HFF-Myc (cell line): ENCODE results near the gene CENPX.

Experiments
- DNase-seq: peaks from one replicate; pipeline ENCODE4 v3.0.0-alpha.2; 2011; ENCODE audit warnings: low read depth; ENCODE audit errors: extremely low read depth
- H3K4me3 ChIP-seq: replicated peaks from 2 replicates; pipeline ENCODE4 v1.5.1; 2011; ENCODE audit warnings: low read depth, mild to moderate bottlenecking, control low read depth, low read length
- TF ChIP-seq, protein P1 (sequence below): IDR thresholded peaks from 2 replicates; pipeline ENCODE4 v1.5.1; 2012; ENCODE audit warnings: mild to moderate bottlenecking, low read depth, low read length, control low read depth; ENCODE audit errors: missing control alignments

The CENPX gene

DNA sequence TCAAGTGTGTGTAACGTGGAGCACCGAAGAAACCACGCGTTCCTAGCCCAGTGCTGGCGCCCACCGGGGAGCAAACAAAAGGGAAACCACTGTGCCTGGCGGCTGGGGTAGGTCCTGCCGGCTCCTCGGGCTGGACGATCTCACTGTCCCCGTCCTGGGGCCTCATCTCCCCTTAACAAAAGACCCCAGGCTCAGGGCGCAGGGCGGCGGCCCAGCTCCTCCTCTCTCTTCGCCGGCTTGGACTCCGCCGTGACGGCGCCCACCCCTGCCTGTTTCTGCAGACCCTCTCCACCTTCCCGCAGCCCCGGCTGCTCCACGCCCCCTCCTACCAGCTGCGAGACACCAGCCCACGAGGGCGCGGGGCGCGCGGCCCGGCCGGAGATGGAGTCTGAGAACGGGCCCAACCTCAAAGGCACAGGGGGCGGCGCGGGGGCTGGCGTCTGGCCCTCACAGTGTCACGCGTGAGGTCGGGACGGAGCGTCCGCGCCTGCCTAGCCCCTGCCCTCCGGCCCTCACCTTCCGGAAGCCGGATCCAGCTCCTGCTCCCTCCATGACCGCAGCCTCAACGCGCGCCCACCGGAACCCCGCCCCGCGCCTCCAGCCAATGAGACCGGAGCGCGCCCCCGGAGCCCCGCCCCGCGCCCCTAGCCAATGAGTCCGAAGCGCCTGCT is at the start of gene CENPX:
Gene CENPX, minus strand, starts transcription at position 569 of the 671 bp plus-strand sequence. Its CDS starts 17 bp downstream, at position 552.
- TF ChIP-seq, protein P1, sequence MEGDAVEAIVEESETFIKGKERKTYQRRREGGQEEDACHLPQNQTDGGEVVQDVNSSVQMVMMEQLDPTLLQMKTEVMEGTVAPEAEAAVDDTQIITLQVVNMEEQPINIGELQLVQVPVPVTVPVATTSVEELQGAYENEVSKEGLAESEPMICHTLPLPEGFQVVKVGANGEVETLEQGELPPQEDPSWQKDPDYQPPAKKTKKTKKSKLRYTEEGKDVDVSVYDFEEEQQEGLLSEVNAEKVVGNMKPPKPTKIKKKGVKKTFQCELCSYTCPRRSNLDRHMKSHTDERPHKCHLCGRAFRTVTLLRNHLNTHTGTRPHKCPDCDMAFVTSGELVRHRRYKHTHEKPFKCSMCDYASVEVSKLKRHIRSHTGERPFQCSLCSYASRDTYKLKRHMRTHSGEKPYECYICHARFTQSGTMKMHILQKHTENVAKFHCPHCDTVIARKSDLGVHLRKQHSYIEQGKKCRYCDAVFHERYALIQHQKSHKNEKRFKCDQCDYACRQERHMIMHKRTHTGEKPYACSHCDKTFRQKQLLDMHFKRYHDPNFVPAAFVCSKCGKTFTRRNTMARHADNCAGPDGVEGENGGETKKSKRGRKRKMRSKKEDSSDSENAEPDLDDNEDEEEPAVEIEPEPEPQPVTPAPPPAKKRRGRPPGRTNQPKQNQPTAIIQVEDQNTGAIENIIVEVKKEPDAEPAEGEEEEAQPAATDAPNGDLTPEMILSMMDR: no peak
- no peak for DNase-seq
- peak within 1 kb of the TSS; percentile 89 for H3K4me3 ChIP-seq

DNA sequence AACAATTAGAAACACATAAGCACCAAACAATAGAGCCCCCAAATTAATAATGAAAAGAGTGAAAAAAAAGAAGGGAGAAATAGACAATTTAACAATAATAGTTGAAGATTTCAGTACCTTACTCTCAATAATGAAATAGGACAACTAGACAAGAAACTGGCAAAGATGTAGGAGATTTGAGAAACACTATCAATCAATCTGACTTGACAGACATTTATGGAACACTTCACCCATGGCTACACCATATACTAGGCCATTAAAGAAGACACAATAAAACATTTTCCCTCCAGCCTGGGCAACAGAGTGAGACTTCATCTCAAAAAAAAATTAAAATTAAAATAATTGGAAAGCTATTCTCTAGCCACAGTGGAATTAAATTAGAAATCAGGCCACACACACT is 47.9 kb upstream of the CENPX start:
- TF ChIP-seq, protein P1: no peak
- H3K4me3 ChIP-seq: no peak overlapping the region
- no peak for DNase-seq

DNA sequence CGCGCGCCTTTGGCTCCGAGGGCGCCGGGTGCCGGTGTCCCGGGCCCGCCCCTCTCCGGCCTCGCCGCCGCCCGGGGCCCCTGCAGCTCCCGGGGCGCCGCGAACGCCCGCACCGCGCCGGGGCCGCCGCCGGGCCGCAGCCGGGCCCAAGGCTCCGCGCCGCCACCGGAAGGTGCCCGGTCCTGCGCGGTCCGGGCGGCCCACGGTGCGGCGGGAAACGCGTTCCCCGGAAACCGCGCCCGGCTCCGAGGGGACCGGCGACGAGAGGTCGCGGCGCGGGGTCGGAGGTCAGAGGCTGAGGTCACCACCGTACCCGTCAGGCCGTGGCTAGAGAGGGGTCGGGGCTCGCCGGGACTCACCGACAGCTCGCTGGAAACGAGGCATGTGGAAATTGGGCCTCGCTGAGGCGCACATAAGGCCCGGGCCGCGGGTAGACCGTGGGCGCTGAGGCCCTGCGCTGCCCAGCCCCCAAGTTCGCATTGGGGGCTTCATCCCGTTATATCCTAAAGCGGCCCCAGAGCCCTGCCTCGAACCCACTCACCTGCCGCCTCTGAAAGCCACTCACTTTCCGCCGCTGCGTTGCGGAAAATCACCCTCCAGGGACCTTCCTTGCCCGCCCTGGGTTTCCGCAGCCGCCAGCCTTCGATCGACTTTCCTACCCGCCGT is 43.1 kb upstream of the CENPX start, which contains the start of gene DUS1L:
Gene DUS1L, minus strand, starts transcription at position 167 of the 666 bp plus-strand sequence. CDS start 745 bp downstream, outside the sequence.
- no peak for DNase-seq
- H3K4me3 ChIP-seq: peak within 1 kb of the TSS; percentile 86
- TF ChIP-seq, protein P1: no peak

DNA sequence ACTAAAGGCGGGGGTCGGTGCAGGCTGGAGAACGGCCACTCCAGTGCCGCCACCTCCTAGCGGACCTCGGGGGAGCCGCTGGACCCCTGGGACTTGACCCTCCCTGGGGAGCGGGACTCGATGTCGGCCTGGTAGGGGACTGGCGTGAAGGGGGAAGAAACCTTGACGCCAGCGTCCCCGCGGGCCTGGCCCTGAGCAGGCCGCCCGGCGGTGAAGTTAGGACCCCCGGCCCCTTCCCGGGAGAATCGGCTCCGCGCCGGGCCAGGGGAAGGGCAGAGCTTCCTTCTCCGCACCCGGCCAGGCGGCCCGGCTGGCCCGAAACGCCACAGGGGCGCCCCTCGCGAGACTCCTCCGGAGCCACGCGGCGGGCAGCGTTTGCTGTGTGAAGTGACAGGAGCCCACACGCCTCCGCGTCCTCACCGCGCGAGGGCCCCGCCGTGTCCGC is 42.5 kb upstream of the CENPX start:
- no peak for DNase-seq
- peak overlapping the region; percentile 86 for H3K4me3 ChIP-seq
- TF ChIP-seq, protein P1: no peak

DNA sequence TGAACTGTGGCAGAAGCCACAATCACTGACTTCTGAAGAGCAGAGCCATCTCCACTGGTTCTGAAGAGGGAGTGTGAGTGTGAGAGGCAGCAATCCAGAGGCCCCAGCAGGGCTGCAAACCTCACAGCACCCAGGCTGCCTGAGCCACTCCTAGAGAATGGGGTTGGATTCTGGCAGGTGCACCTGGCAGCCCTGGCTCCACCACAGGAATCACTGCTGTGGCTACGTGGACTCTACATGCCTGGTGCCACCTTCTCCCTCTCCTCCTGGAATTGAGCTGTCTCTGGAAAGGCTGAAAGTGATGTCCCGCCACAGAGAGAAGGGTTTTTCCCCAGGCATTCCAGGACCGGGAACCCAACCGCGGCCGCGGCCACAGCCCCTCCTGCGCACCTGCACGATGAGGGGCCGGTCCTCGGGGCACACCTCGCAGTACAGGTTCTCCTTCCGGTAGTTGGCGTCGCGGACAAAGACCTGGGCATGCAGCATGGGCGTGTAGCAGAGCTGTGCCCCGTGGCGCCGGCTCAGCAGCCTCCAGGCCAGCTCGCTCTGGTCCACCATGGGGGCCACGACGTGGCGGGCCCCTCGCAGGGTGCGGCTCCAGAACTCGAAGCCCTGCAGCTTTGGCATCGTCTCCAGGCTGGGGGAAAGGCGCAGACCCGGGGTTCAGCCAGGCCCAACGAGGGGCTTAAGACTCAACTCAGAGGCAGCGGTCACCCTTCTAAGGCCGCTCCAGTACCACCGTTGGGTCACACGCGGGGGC is 41.9 kb upstream of the CENPX start:
- DNase-seq: no peak
- peak overlapping the region; percentile 86 for H3K4me3 ChIP-seq
- TF ChIP-seq, protein P1: no peak

DNA sequence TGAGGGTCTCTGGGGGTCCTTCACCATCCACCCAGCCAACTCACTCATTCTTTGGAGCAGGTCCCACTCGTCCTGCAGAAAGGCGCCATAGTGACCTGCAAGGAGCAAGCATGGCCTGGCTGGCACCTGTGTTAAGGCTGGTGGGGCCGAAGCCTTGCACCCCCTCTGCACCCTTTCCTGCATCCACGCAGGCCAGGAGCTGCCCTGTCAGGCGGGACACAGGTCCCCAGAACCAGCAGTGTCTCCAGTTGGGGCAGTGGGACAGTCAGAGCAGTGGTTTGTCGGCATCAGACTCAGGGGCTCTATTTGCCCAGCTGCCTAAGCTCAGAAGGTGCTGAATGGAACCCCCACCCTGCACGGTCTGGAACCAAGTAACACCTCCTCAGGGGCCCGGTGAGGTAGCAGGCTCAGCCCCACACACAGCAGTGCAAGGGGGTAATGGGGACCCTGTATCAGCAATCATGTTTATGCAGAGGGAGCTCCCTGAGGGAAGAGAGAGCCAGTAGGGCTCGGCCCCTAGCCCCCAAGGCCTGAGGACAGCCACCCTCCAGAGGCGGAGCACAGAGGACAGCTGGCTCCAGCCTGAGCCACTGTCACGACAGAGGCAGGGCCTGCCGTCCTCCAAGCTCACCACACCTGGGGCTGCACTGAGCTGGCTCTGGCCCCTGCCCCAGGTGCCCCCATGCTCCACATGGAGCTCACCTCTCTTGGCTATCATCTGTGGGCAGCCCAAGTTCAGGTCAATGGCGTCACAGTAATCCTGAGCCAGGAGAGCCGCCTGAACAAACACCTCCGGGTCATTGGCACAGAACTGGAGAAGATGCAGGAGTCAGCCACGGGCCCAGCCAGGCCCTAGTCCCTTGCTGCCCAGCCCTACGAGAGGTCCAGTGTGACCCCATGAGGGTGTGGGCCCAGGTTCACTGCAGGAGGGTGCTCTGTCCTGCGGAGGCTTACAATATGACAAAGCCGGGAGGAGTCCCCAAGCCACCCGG is 41.0 kb upstream of the CENPX start:
- H3K4me3 ChIP-seq: peak overlapping the region; percentile 86
- TF ChIP-seq, protein P1: no peak
- DNase-seq: no peak
